Right atrium auricular region (tissue), 2 donors: ENCODE measurements around the gene BAZ1B. TPM values are rescaled to one million over a fixed set of nuclear protein-coding genes. Genes with fewer than 3 reads are reported as not detected.

ENCODE experiments used
- DNase-seq: peaks from one replicate; pipeline ENCODE4 v3.0.0-alpha.2; 2019; ENCODE audit warnings: low spot score
- H3K27ac ChIP-seq, 2 donors: fragments of 200-600 bp; sonication (generic); 1 replicate in 1 of 2; 2 replicates in 1 of 2; pipeline ENCODE4 v1.5.1; 2016 to 2019
- H3K27me3 ChIP-seq, 2 donors: fragments of 200-600 bp; sonication (generic); one replicate each; pipeline versions ENCODE4 v1.5.1 to v1.6.0; 2017 to 2019
- H3K36me3 ChIP-seq: fragments of 200-600 bp; sonication (generic); one replicate; pipeline ENCODE4 v1.5.1; 2016
- H3K4me1 ChIP-seq, 2 donors: fragments of 200-600 bp; sonication (generic); one replicate each; pipeline versions ENCODE4 v1.5.1 to v1.6.0; 2017 to 2019
- H3K4me3 ChIP-seq, 2 donors: fragments of 200-600 bp; sonication (generic); 1 replicate in 1 of 2; 2 replicates in 1 of 2; pipeline ENCODE4 v1.5.1; 2017 to 2019; ENCODE audit warnings: mild to moderate bottlenecking in 1 of 2, moderate library complexity in 1 of 2
- H3K9me3 ChIP-seq, 2 donors: fragments of 200-600 bp; sonication (generic); one replicate each; pipeline ENCODE4 v1.5.1; 2019
- total RNA-seq, 2 donors: library from RNA; depleted of rRNA; stranded (reverse); fragments of >200 nt; gene quantifications; one replicate each; pipeline ENCODE4 v1.1.0, GENCODE V29; 2016
- TF ChIP-seq, protein P1 (sequence below), 2 donors: fragments of 200-600 bp; sonication (generic); IDR thresholded peaks; one replicate each; pipeline ENCODE4 v1.5.1; 2019; ENCODE audit warnings: antibody characterized with exemption in 2 of 2

The BAZ1B gene
- total RNA-seq, 2 donors from 2014 or later: 29.0 to 37.7 TPM

DNA sequence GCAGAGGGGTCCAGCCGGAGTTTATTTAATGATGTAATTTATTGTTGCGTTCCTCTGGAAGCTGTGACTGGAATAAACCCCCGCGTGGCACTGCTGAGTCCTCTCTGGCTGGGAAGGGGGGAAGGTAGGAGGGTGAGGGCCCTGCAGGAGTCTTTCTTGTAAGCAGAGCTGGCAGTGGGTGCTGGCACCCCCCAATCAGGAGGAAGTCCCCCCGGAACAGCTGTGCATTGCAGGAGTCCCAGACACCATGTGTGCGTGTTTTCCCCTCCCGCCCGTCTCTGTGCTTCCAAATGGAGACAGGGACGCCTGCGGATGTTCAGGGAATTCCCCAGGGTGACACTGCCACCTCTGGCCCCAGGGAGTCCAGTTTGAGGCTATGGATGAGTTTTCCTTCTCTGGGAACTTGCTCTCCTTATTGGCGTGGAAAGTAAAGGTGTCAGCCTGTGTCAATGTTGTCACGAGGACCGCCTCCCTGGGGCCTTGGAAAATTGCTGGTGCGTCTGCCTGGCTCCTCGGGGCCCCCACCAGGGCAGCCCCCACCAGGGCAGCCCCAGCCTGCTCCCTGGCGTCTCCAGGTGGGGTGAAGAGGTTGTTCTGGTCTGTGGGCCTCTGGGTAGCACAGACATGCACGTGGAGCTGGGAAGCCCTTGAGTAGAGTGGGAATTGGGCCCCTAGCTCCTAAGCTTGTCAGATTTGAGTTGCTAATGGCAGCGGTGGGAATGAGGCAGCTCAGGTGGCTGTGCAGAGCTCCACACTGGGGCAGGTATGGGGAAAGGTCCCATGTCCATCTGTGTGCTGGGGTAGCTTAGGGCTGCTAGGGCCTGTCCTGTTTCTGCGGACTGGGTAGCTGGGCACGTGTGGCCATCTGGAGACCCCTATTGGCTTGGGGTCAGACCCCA lies 85.8 kb downstream of the BAZ1B start:
- TF ChIP-seq, protein P1, sequence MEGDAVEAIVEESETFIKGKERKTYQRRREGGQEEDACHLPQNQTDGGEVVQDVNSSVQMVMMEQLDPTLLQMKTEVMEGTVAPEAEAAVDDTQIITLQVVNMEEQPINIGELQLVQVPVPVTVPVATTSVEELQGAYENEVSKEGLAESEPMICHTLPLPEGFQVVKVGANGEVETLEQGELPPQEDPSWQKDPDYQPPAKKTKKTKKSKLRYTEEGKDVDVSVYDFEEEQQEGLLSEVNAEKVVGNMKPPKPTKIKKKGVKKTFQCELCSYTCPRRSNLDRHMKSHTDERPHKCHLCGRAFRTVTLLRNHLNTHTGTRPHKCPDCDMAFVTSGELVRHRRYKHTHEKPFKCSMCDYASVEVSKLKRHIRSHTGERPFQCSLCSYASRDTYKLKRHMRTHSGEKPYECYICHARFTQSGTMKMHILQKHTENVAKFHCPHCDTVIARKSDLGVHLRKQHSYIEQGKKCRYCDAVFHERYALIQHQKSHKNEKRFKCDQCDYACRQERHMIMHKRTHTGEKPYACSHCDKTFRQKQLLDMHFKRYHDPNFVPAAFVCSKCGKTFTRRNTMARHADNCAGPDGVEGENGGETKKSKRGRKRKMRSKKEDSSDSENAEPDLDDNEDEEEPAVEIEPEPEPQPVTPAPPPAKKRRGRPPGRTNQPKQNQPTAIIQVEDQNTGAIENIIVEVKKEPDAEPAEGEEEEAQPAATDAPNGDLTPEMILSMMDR (IDR thresholded peaks at IDR 0.05): no peak
- Histone ChIP-seq H3K9me3 (no peaks in the 10 kb centered on the region), H3K27ac (no peak overlapping the region), H3K36me3 (peaks cover 19% of the 10 kb centered on the region), H3K27me3 (no peaks in the 10 kb centered on the region), H3K4me3 (no peak overlapping the region), H3K4me1 (peaks cover 0 to 4% of the 10 kb centered on the region in 2 donors)
- no peak for DNase-seq

DNA sequence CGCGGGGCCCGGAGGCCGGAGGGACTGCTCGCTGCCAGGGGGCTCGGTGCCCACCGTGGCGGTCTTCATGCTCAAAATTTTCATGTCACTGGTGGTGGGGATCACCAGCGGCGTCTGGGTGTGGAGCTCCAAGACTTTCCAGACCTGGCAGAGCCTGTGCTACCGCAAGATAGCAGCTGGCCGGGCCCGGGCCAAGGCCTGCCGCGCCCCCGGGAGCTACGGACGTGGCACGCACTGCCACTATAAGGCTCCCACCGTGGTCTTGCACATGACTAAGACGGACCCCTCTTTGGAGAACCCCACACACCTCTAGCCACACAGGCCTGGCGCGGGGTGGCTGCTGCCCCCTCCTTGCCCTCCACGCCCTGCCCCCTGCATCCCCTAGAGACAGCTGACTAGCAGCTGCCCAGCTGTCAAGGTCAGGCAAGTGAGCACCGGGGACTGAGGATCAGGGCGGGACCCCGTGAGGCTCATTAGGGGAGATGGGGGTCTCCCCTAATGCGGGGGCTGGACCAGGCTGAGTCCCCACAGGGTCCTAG lies 86.6 kb downstream of the BAZ1B start:
- H3K36me3 ChIP-seq: peaks cover 12% of the 10 kb centered on the region

DNA sequence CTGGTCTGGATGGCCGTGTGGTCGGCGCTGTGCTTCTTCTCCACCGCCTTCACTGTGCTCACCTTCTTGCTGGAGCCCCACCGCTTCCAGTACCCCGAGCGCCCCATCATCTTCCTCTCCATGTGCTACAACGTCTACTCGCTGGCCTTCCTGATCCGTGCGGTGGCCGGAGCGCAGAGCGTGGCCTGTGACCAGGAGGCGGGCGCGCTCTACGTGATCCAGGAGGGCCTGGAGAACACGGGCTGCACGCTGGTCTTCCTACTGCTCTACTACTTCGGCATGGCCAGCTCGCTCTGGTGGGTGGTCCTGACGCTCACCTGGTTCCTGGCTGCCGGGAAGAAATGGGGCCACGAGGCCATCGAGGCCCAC lies 87.4 kb downstream of the BAZ1B start:
- H3K27me3 ChIP-seq: no peaks in the 10 kb centered on the region
- H3K36me3 ChIP-seq: peaks cover 5% of the 10 kb centered on the region
- peaks cover 0 to 4% of the 10 kb centered on the region in 2 donors for H3K4me1 ChIP-seq
- H3K9me3 ChIP-seq: no peaks in the 10 kb centered on the region
- TF ChIP-seq, protein P1 (IDR thresholded peaks at IDR 0.05): no peak
- H3K4me3 ChIP-seq: no peak overlapping the region
- H3K27ac ChIP-seq: no peak overlapping the region
- no peak for DNase-seq

More for the DNA sequence above, 86.6 kb downstream of the BAZ1B start:
- Histone ChIP-seq H3K4me3 (no peak overlapping the region), H3K27me3 (no peaks in the 10 kb centered on the region), H3K9me3 (no peaks in the 10 kb centered on the region), H3K27ac (no peak overlapping the region), H3K4me1 (peaks cover 0 to 4% of the 10 kb centered on the region in 2 donors)
- no peak for DNase-seq
- TF ChIP-seq, protein P1 (IDR thresholded peaks at IDR 0.05): no peak

DNA sequence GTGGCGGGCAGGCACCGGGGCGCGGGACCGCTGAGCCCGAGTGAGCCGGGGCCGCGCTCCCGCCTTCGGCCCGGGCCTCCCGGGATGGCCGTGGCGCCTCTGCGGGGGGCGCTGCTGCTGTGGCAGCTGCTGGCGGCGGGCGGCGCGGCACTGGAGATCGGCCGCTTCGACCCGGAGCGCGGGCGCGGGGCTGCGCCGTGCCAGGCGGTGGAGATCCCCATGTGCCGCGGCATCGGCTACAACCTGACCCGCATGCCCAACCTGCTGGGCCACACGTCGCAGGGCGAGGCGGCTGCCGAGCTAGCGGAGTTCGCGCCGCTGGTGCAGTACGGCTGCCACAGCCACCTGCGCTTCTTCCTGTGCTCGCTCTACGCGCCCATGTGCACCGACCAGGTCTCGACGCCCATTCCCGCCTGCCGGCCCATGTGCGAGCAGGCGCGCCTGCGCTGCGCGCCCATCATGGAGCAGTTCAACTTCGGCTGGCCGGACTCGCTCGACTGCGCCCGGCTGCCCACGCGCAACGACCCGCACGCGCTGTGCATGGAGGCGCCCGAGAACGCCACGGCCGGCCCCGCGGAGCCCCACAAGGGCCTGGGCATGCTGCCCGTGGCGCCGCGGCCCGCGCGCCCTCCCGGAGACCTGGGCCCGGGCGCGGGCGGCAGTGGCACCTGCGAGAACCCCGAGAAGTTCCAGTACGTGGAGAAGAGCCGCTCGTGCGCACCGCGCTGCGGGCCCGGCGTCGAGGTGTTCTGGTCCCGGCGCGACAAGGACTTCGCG lies 88.0 kb downstream of the BAZ1B start:
- peak overlapping the region in 1 of 2 donors; percentile 42 for H3K4me3 ChIP-seq

DNA sequence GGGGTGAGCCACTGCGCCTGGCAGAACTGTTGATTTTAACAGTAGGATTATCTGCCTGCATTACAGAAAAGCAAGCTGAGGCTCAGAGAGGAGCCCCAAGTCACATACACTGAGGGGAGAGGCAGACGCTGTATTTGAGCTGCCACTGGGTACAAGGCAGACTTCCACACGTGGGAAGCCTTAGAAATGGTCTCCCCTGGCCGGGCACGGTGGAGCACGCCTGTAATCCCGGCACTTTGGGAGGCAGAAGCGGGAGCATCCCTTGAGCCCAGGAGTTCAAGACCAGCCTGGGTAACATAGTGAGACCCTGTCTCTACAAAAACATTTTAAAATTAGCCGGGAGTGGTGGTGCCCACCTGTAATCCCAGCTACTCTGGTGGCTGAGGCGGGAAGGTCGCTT lies 89.4 kb downstream of the BAZ1B start:
- peaks cover 0 to 4% of the 10 kb centered on the region in 2 donors for H3K4me1 ChIP-seq
- H3K36me3 ChIP-seq: no peaks in the 10 kb centered on the region
- H3K9me3 ChIP-seq: no peaks in the 10 kb centered on the region
- no peak overlapping the region for H3K4me3 ChIP-seq
- DNase-seq: no peak
- no peak overlapping the region for H3K27ac ChIP-seq
- TF ChIP-seq, protein P1 (IDR thresholded peaks at IDR 0.05): no peak
- H3K27me3 ChIP-seq: no peaks in the 10 kb centered on the region

More for the DNA sequence above, 88.0 kb downstream of the BAZ1B start:
- TF ChIP-seq, protein P1 (IDR thresholded peaks at IDR 0.05): no peak
- peaks cover 3% of the 10 kb centered on the region for H3K36me3 ChIP-seq
- H3K27me3 ChIP-seq: no peaks in the 10 kb centered on the region
- peaks cover 0 to 4% of the 10 kb centered on the region in 2 donors for H3K4me1 ChIP-seq
- H3K27ac ChIP-seq: no peak overlapping the region
- DNase-seq: no peak
- no peaks in the 10 kb centered on the region for H3K9me3 ChIP-seq
